Head of caudate nucleus (tissue), 42 donors: ENCODE measurements around the gene CHD6.
A peak's percentile ranks its signal among the peaks of the same experiment; 100 is the strongest.

ENCODE experiments used
- DNase-seq, 42 donors: peaks; one replicate each; pipeline versions ENCODE4 v3.0.0 to v3.0.0-alpha.2; 2020 to 2021; ENCODE audit warnings: mixed read lengths in 7 of 42
- intact Hi-C: fragments of 100-400 bp; cut with DNase I; formaldehyde crosslinking; loops from one replicate; pipeline ENCODE4 v1.15.0; 2022

CHD6 gene

DNA sequence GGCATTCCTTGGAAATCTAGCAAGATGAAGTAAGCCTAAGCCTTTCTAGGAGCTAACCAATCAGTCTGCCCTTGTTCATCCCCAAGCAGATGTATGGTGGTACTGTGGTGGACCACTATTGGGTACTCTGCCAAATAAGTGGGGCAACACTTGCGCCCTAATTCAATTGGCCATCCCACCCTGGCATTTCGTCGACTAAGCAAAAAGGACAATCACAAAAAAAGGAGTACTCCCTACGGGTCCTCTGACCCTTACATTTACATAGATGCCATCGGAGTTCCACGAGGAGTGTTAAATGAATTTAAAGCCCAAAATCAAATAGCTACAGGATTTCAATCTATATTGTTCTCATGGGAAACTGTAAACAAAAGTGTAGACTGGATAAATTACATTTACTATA lies 19.5 kb downstream of the CHD6 start:
- no peak for DNase-seq

DNA sequence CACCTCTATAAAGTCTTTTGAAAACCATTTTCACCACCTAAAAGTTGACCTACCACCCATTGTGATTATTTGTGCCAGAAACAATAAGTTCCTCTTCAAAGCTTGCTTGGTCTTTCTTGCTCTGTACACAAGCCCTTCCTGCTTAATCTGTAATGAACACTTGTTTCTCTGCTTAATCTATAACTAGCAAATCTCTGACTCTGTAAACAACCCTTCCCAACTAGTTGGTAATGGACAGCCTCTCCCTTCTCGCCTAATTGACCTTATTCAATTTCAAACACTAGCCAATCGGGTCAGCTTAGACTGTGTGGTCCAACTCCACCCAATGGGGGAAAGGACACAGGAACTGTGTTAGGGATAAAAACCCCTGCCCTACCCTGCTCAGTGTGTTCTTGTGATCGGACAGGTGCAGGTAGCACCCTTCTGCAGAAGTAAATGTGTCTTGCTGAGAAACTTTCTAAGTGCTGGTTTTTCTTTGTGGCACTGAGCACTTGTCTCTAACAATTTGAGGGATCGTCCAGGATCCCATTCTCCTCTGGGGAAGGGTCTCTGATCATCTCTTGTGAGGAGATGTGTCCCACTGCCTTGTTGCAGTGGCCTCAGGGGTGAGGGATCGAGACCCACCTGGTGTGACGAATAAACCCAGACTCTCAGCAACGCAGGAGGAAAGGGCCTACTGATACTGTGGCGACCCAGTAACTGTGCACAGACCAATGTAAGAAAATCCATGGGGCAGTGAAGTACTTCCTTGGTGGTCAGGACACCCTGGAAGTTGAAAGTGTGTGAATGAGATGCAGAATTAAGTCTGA lies 23.5 kb downstream of the CHD6 start:
- intact Hi-C loops: no loop called here

More for the DNA sequence above, 19.5 kb downstream of the CHD6 start:
- intact Hi-C loops: no loop called here

DNA sequence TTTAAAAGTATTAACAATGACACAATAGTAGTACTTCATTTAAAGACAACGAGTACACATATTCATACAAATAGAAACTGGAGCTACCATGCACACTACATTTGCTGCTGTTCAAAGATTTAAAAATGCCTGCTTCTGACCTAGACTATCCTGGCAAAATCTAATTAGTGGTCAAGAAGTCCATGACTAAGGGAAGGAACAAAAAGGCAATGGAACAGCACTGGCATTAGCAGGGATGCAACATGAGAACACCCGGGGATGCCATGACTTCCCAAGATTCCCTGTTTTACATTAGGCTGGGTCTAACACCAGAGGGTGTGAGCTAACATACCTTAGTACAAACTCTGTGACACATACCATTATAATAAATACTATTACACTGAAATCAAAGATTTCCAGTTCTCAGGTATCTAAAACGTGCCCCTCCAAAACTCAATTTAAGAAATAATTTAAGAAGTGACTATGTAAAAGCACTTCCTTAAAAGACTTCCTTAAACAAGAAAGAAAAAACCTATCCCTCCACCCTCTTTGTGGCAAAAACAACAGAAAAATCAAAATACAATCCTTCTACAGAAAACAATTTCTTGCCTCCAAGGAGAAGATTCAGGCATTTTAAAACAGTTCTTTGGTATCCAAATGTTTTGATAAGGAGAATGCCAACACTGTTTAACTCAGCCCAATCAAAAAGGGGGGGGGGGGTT lies 25.5 kb downstream of the CHD6 start:
- intact Hi-C loops: no loop called here

More for the DNA sequence above, 23.5 kb downstream of the CHD6 start:
- no peak for DNase-seq

DNA sequence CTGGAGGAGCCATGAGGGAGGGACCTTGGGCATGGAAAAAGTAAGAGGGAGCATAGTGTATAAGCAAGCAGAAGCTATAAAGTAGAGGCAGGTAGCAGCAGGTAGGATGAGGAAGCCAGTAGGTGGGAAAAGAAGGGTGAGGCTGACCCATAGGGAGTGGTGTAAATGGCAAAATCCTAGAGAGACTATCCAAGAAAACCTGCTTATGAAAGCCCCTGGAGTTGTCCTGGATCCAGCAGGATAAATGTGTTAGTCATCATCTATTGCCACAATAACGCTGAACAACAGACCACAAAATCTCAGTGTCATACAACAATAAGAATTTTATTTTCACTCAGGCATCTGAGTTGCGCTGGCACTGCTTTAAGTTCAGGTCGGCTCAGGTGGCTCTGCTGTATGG lies 30.2 kb downstream of the CHD6 start:
- DNase-seq: no peak
- intact Hi-C loops: no loop called here

More for the DNA sequence above, 25.5 kb downstream of the CHD6 start:
- DNase-seq: no peak

DNA sequence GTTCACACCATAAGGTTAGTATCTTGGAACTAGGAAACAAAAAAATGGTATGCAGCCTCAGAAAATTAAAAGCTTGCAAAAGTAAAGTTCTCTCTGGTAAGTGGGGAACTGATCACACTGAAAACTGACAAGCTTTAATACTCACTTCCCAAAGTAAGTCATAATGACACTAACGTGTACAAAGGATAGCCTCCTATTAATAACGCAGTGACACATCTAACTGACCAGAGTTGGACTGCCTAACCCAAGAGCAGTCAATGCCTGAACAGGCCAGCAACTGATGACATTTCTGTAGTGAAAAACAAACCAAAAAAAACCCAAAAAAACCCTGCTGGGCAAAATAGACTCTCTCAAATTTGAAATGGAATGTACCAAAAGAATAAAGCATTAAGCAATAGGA lies 30.7 kb downstream of the CHD6 start:
- intact Hi-C loops: no loop called here
- DNase-seq: no peak

DNA sequence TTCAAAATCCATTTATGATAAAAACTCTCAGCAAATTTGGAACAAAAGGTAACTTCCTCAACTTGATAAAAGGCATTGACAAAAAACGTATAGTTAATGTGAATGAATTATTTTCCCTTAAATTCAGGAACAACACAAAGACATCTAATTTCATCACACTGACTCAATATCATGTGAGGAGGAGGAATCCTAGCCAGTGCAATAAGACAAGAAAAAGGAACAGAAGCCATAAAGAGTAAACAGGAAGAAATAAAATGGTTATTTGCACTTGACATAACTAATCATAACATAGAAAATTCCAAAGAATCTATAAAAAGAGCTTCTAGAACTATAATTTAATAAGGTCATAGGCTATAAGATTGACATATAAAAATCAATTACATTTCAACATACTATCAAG lies 31.4 kb downstream of the CHD6 start:
- DNase-seq: no peak
- intact Hi-C loops: no loop called here

DNA sequence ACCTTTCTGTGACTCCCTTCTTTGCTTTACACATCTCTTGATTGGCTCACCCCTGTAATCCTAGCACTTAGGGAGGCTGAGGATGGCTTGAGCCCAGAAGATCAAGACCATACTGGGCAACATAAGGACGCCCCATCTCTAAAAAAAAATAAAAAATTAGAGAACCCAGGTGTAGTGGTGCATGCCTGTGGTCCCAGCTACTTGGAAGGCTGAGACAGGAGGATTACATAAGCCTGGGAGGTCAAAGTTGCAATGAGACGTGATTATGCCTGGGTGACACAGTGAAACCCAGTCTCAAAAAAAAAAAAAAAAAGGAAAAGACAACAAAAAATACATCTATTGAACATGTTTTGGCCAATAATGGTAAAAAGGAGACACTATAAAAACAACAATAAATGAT lies 37.8 kb downstream of the CHD6 start:
- intact Hi-C loops: no loop called here
- DNase-seq: no peak

DNA sequence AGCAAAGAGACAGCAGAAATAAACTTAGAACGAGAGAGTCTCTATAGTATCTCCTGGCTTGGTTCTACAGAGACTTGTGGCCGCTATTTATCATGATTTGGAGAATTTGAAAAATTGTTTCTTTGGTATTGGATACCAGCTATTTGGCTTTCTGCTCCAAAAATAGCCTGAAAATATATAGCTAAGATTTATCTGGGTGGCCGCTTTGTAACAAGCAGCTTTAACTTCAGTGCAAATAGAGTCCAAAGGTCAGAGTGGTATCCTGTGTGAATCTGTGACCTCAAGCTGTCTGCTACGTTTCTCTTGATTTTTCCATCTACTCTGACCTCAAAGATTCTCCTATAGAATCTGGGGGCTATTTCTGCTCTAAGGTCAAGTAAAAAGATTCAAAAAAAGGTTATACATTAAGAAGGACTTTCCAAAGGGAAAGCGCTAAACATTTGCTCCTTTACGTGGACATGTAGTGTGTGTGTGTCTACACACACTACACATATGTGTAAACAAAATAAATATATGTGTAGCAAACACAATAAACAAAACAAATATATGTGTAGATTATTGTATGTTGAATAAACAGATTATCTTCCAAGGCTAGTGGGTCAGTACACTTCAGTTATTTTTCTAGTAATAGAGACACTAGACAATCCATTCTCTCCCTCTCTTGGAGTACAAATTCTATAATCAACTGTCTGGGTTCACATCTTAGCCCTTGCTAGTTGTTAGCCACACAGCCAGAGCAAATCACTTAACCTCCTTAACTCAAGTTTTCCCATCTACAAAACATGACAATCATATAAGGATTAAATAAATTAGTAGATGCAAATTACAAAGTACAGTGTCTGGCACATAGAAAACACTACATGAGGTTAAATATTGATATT lies 40.8 kb downstream of the CHD6 start:
- DNase-seq: no peak
- intact Hi-C loops: no loop called here

DNA sequence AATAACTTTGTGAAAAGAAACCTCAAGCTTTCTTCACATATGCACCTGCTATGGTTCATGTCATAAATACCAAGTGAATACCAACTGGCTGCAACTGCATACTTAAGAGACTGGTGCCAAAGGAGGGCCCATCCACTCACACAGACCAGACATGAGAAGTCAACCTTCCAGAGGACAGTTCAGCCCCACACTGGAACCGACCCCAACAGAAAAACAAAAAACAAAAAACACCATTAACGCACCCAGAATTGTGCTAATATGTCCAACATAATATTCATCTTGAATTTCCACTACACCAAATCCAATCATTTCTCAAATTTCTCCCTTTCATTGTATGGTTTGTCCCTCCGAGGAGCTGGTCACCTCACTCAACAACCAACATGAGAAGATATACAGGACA lies 42.8 kb downstream of the CHD6 start:
- intact Hi-C loops: no loop called here
- no peak for DNase-seq

DNA sequence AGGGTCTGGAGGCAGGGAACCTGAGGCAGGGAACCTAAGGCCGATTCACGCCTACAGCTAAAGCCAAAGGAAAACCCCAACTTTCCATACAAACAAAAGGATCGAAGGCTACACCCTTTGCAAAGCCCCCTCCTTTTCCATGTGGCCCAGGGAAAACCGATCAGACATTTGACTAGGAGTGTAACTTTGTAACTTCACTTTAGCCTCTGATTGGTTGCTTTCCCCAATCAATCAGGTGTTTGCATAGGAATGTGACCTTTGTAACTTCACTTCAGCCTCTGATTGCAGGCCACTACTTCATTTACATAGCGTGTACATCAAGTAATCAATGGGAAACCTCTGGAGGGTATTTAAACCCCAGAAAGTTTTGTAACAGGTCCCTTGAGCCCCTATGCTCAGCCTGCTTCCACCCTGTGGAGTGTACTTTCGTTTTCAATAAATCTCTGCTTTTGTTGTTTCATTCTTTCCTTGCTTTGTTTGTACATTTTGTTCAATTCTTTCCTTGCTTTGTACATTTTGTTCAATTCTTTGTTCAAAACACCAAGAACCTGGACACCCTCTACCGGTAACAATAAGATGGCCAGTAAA lies 43.3 kb downstream of the CHD6 start:
- DNase-seq: no peak
- intact Hi-C loops: no loop called here

DNA sequence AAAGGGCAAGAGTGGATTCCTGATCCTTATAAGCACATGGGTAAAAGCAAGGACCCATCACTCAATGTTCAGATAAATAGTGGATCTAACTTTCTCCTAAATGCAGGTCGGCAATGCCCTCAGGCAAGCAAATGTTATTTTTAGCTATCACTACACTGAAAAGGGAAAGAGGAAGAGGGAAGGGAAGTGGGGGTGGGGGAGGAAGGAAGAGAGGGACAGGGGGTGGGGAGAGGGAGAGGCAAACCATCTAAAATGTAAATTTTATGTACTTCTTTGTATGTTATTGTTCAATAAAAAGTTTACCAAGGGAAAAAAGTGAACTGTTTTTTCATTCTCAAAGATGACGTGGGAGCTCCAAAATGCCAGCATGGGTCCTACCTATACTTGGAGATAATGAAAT lies 44.2 kb downstream of the CHD6 start:
- intact Hi-C loops: no loop called here
- DNase-seq: no peak

DNA sequence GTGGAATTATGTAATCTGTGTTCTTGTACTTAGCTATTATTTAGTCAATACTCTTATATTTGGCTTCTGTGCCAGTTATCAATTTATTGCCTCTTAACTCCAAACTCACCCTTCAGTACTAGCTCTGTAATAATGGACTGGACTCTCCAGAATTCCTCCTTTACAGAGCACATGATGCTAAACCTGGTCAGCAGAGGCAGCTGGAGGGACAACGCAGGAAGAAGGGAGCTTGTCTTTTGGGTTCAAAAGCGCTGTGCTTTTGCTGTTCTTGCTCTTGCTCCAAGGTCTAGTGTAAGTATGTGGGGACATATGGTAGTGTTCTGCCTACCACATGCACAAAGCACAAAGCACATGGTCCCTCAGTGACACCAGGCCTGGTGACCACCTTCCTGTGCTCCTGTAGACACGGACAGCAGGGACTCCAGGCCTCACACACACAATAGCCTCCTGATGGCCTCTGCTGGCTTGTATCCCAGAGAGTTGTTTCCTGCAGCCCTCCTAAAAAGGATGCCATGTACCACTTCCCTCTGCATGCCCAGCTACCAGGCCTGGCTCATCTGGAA lies 46.1 kb downstream of the CHD6 start:
- intact Hi-C loops: no loop called here

DNA sequence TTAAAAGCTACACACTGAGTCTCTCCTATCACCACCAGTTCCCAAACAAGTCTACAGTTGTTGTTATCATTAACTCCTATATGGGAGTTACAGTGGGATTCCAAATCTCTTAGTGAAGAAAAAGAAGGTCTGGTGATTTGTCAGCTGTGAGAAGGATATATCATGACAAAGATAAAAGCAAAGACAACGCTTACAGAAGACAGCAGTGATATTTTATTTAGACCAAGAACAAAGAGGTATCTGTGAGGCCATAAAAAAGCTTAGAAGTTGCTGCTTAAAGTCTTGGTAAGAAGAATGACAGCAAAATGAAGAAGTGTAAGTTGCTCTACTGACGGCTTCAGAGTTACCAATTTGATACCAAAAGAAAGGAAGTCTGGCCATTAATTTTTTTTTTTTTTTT lies 47.2 kb downstream of the CHD6 start:
- DNase-seq: no peak

More for the DNA sequence above, 46.1 kb downstream of the CHD6 start:
- peak in 1 of 42 donors; percentile 24 for DNase-seq

DNA sequence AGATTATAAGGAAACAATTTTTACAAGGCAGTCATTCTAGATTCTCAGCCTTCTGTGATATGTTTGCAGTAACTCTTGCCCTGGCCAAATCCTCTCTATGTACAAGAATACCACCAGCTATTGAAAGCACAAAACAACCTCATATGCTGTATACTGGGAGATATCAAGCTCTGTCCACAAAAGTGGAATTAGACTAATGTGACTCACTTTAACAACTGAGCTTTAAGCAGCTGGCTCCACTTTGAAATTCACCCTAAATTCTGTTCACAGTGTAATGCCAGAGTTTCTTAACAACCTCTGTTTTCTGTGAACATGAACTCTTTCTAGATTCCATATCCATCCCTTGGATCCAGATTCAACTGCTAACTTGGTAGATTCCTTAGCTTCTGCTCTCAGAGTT lies 47.6 kb downstream of the CHD6 start:
- intact Hi-C loops: no loop called here
- no peak for DNase-seq

More for the DNA sequence above, 47.2 kb downstream of the CHD6 start:
- intact Hi-C loops: no loop called here

DNA sequence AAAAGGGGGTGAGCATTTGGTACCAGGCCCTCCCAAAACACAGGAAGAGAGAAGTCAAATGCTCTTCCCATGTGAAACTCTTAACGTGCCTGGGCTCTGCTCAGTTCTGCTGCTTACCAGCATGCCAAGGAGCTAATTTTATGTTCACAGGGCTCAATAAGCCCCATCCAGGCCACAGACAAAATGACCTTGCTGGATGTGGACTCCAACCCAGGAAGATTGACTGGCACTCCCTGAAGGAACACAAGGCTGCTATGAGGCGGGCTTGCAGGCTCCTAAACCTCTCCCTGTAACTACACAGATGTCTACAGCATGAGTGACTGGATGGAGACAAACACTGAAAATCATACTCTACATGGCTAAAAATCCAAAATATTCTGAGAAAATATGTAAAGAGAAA lies 50.6 kb downstream of the CHD6 start:
- no peak for DNase-seq
- intact Hi-C loops: no loop called here

DNA sequence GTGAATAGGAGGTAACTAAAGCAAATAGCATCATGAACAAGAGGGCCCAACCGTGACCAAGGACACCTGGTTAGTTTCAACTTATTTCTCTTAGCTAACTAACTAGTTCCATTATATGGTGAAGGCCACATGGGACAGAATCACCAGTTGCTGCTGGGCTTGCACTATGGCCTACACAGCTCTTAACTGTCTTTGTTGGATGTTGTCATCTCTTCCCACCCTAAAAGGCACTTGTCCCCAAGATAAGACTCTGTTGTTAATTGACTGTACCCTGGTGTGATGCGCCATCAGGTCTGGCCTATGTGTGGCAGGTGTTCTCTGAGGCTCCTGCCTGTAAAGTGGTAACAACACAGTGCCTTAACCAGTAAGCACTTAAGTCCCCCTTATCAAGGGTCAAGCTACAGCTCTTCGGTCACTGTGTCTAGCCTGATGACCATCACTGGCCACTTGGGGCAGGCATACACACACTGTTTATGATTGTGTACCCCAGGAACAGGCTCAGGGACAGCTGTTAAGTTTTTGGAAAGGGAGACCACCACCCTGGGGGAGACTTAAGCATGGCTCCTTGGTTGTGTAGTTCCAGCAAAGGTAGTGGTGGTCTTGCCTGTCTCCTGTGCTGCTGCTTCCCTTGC lies 51.2 kb downstream of the CHD6 start:
- no peak for DNase-seq
- intact Hi-C loops: no loop called here

DNA sequence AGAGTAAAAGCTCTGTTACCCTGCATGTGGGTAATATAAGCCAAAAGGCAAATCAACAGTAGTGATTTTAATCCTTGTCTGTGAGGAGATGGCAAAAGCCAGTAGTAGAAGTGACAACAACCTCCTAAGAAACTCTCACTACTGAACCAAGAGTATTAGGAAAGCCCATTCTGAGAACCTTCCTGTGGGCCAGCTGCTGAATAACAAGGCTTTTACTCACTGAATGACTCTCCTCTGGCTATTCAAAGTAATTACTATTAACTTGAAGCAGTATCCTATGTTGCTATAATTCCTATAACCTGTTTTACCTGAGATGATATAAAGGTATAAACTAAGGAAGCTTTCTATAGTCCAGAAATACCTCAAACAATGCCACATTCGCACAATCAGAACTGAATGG lies 55.1 kb downstream of the CHD6 start:
- intact Hi-C loops: no loop called here
- no peak for DNase-seq

DNA sequence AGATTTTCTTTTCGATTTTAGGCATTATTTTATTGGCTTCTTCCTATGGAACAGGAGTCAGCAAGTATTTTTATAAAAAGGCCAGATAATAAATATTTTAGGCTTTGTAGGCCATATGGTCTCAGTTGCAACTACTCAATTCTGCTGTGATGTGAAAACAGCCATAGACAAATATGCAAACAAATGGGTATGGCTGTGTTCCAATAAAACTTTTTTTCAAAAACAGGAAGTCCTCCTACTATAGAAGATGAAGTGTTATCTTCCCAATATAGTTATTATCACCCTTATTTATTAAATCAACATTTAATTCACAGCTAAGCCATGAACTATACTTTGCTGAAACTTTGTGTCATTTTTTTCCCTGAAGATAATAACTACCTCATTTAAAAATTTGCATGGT lies 57.2 kb downstream of the CHD6 start:
- no peak for DNase-seq
- intact Hi-C loops: no loop called here

DNA sequence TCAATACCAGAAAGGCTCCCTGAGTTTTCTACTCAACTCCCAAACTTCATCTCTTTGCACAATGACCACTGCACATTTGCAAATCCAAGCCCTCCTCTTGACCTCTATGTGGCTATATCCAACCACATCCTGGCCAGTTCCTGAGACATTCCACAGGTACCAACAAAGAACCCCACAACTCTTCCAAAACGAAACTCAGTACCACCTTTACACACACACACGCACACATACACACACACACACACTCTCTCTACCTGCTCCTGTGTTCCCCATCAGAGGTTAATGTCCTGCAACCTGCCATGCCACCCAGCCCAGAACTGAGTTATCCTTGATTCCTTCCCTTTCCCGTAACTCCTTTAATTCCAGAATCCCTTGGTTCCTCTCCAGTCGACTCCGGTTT lies 58.5 kb downstream of the CHD6 start:
- intact Hi-C loops: no loop called here

More for the DNA sequence above, 58.5 kb downstream of the CHD6 start:
- no peak for DNase-seq
